Trophoblast cell (in vitro differentiated cells and primary cell): ENCODE data around the gene THRB.
A peak's percentile ranks its signal among the peaks of the same experiment; 100 is the strongest.

Experiments used
- DNase-seq, 2 donors: peaks; one replicate each; pipeline ENCODE4 v3.0.0-alpha.2; 2016
- H2AFZ ChIP-seq: 2 replicates; pipeline ENCODE4 v1.6.1; 2013; ENCODE audit warnings: low read length, moderate library complexity, mild to moderate bottlenecking; ENCODE audit not compliant: insufficient read depth, poor library complexity
- H2AK5ac ChIP-seq: 2 replicates; pipeline ENCODE4 v1.6.1; 2013; ENCODE audit warnings: mild to moderate bottlenecking, low read length
- H2BK120ac ChIP-seq: 2 replicates; pipeline ENCODE4 v1.6.1; 2013; ENCODE audit warnings: low read length, mild to moderate bottlenecking, moderate library complexity; ENCODE audit not compliant: insufficient read depth, poor library complexity
- H2BK12ac ChIP-seq: 2 replicates; pipeline ENCODE4 v1.6.1; 2013; ENCODE audit warnings: mild to moderate bottlenecking, low read length, moderate library complexity
- H2BK5ac ChIP-seq: 2 replicates; pipeline ENCODE4 v1.6.1; 2013; ENCODE audit warnings: low read length, low read depth, moderate library complexity, mild to moderate bottlenecking; ENCODE audit not compliant: poor library complexity
- H3K14ac ChIP-seq: 2 replicates; pipeline ENCODE4 v1.6.1; 2013; ENCODE audit warnings: mild to moderate bottlenecking, low read length
- H3K18ac ChIP-seq: 2 replicates; pipeline ENCODE4 v1.6.1; 2013; ENCODE audit warnings: mild to moderate bottlenecking, low read length
- H3K23ac ChIP-seq: 2 replicates; pipeline ENCODE4 v1.6.1; 2013; ENCODE audit warnings: low read length
- H3K27ac ChIP-seq: 2 replicates; pipeline ENCODE4 v1.5.1; 2013; ENCODE audit warnings: low read depth, mild to moderate bottlenecking, inconsistent platforms, low read length, moderate library complexity
- H3K27me3 ChIP-seq: 2 replicates; pipeline ENCODE4 v1.6.1; 2013; ENCODE audit warnings: inconsistent platforms, mild to moderate bottlenecking, low read length, moderate library complexity; ENCODE audit not compliant: insufficient read depth
- H3K36me3 ChIP-seq, 2 experiments: 1 replicate in 1 of 2; 2 replicates in 1 of 2; pipeline ENCODE4 v1.6.1; 2013; ENCODE audit warnings: low read length in 2 of 2, mild to moderate bottlenecking in 2 of 2, moderate library complexity in 1 of 2; ENCODE audit not compliant: insufficient read depth in 2 of 2, control insufficient read depth in 1 of 2
- H3K4ac ChIP-seq: 2 replicates; pipeline ENCODE4 v1.6.1; 2013; ENCODE audit warnings: low read depth, mild to moderate bottlenecking, low read length, moderate library complexity
- H3K4me1 ChIP-seq, 2 experiments: 1 replicate in 1 of 2; 2 replicates in 1 of 2; pipeline ENCODE4 v1.6.1; 2013; ENCODE audit warnings: low read length in 2 of 2, mild to moderate bottlenecking in 2 of 2, moderate library complexity in 1 of 2; ENCODE audit not compliant: insufficient read depth in 2 of 2, control insufficient read depth in 1 of 2
- H3K4me2 ChIP-seq: 2 replicates; pipeline ENCODE4 v1.6.1; 2013; ENCODE audit warnings: inconsistent platforms, mild to moderate bottlenecking, low read length, moderate library complexity
- H3K4me3 ChIP-seq: 2 replicates; pipeline ENCODE4 v1.5.1; 2013; ENCODE audit warnings: mild to moderate bottlenecking, low read depth, low read length, inconsistent platforms
- H3K79me1 ChIP-seq: one replicate; pipeline ENCODE4 v1.6.1; 2013; ENCODE audit warnings: low read length
- H3K79me2 ChIP-seq: 2 replicates; pipeline ENCODE4 v1.6.1; 2013; ENCODE audit warnings: low read length, mild to moderate bottlenecking; ENCODE audit not compliant: control insufficient read depth, insufficient read depth, poor library complexity
- H3K9ac ChIP-seq: 2 replicates; pipeline ENCODE4 v1.6.1; 2013; ENCODE audit warnings: mild to moderate bottlenecking, low read length
- H3K9me3 ChIP-seq: 2 replicates; pipeline ENCODE4 v1.6.1; 2013; ENCODE audit warnings: low read depth, mild to moderate bottlenecking, control low read depth, inconsistent platforms, low read length; ENCODE audit not compliant: insufficient read depth
- H4K12ac ChIP-seq: 2 replicates; pipeline ENCODE4 v1.6.1; 2013; ENCODE audit warnings: low read depth, mild to moderate bottlenecking, low read length, moderate library complexity
- H4K8ac ChIP-seq: 2 replicates; pipeline ENCODE4 v1.6.1; 2013; ENCODE audit warnings: low read depth, mild to moderate bottlenecking, low read length, moderate library complexity
- H4K91ac ChIP-seq: one replicate; pipeline ENCODE4 v1.6.1; 2013; ENCODE audit warnings: low read depth, mild to moderate bottlenecking, low read length, moderate library complexity
- WGBS: extraction: QIAGEN DNeasy Blood & Tissue Kit; methylation state at CpG from one replicate; pipeline ENCODE4 v1.1.7; 2013; ENCODE audit warnings: missing lambda C conversion rate; ENCODE audit not compliant: insufficient read length, insufficient coverage; ENCODE audit errors: extremely low coverage; 5-methylcytosine and 5-hydroxymethylcytosine counted together

The THRB gene

DNA sequence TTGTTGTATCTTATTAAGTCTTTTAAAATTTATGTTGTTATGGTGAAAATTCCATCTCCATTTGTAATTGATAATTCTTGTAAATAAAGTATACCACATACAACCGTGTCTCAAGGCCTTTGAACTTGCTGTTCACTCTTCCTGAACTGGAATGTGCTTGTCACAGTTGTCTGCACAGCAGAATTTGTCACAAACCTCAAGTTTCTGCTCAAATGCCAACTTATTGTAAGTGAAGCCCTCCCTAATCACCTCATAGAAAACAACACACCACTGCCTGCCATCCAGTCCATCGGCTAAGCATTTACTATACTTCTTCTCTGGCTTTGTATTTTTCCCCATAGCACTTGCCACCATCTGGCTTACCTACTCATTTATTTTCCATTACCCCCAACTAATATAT lies 192.3 kb downstream of the THRB start:
- Histone ChIP-seq H3K4me2 (no peak overlapping the region), H2AK5ac (no peak overlapping the region), H3K9ac (no peak overlapping the region), H3K4ac (no peak overlapping the region), H3K27ac (no peak overlapping the region), H3K36me3 (no peaks in the 10 kb centered on the region), H3K14ac (no peak overlapping the region), H3K18ac (peak overlapping the region; percentile 46), H3K23ac (no peak overlapping the region), H2BK120ac (peak overlapping the region; percentile 63), H3K79me2 (peaks cover 2% of the 10 kb centered on the region), H2BK12ac (no peak overlapping the region), H4K8ac (no peak overlapping the region), H3K4me3 (no peak overlapping the region), H3K27me3 (no peaks in the 10 kb centered on the region), H3K79me1 (peaks cover 6% of the 10 kb centered on the region), H4K12ac (no peak overlapping the region), H2AFZ (no peak overlapping the region), H3K4me1 (peaks cover 2 to 7% of the 10 kb centered on the region in 2 experiments), H3K9me3 (no peaks in the 10 kb centered on the region), H2BK5ac (peak overlapping the region; percentile 33), H4K91ac (peak overlapping the region; percentile 11)
- no peak for DNase-seq
- WGBS, result no CpG with 5 or more reads among the region's 2 CpGs

DNA sequence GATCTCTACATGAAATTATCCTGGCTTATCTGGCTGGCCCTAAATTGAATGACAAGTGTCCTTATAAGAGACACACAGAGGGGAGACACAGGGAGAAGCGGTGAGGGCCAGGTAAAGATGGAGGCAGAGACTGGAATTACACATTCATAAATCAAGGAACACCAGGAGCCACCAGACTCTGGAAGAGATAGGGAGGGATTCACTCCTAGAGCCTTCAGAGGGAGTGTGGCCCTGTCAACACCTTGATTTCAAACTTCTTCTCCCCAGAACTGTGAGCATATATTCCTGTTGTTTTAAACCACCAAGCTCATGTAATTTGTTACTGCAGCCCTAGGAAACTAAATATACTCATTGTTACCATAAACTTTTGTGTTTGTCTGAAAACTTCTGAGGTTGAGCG lies 193.7 kb downstream of the THRB start:
- Histone ChIP-seq H3K27me3 (no peaks in the 10 kb centered on the region), H3K79me1 (peaks cover 6% of the 10 kb centered on the region), H4K12ac (no peak overlapping the region), H2BK12ac (peak overlapping the region; percentile 51), H2BK120ac (no peak overlapping the region), H3K79me2 (peaks cover 2% of the 10 kb centered on the region), H3K4me3 (no peak overlapping the region), H3K4ac (no peak overlapping the region), H2AK5ac (peak overlapping the region; percentile 22), H3K36me3 (no peaks in the 10 kb centered on the region), H3K23ac (no peak overlapping the region), H3K18ac (peak overlapping the region; percentile 9), H2BK5ac (peak overlapping the region; percentile 45), H4K8ac (peak overlapping the region; percentile 2), H3K9ac (no peak overlapping the region), H3K4me2 (no peak overlapping the region), H3K14ac (no peak overlapping the region), H2AFZ (no peak overlapping the region), H3K9me3 (no peaks in the 10 kb centered on the region), H3K27ac (no peak overlapping the region), H4K91ac (peak overlapping the region; percentile 25), H3K4me1 (peaks cover 2 to 8% of the 10 kb centered on the region in 2 experiments)
- no peak for DNase-seq
- no CpG with 5 or more reads among the region's 2 CpGs for WGBS

DNA sequence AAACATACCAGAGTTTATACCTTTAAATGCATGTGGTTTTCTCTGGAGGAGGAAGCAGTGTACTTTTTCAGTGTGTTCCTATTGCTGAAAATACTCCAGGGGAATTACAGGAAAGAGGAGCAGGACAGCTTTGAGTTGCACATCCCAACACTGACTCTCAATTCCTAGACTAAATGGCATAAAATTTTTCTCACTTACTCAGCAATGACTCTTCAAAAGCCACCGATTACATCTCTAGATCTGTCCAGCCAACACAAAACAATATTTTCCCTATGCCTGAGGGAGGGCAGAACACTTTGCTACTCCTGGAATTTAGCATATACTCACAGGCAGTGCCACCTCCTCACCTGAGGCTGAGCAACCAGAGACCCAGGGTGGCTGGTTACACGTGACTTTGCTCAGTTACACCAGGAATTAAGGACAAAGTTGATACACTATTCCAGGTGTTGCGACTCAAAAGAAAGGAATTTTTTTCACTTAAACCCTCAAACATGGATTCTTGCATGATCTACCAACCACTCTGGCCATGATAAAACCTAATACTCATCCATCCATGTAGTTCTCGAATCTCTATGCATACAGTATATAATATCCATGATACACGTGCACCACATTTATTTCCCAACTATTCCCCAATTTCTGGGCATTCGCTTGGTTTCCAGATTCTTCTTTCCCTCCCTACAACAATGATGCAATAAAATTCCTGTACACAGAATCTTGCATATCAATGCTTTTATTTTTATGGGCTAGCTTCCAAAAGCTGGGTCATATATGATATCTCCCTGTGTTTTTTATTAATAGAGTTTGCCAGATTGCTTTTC lies 194.6 kb downstream of the THRB start:
- Histone ChIP-seq H3K4ac (no peak overlapping the region), H3K4me3 (no peak overlapping the region), H2AFZ (no peak overlapping the region), H3K14ac (no peak overlapping the region), H2BK5ac (no peak overlapping the region), H3K27me3 (no peaks in the 10 kb centered on the region), H4K12ac (no peak overlapping the region), H4K91ac (no peak overlapping the region), H2AK5ac (no peak overlapping the region), H3K79me2 (peaks cover 2% of the 10 kb centered on the region), H3K4me2 (no peak overlapping the region), H3K79me1 (peaks cover 6% of the 10 kb centered on the region), H3K23ac (no peak overlapping the region), H4K8ac (no peak overlapping the region), H3K4me1 (peaks cover 2 to 8% of the 10 kb centered on the region in 2 experiments), H3K36me3 (no peaks in the 10 kb centered on the region), H3K9me3 (no peaks in the 10 kb centered on the region), H3K27ac (peak overlapping the region; percentile 89), H3K9ac (no peak overlapping the region), H3K18ac (no peak overlapping the region), H2BK120ac (peak overlapping the region; percentile 50), H2BK12ac (no peak overlapping the region)
- DNase-seq, result peak; percentile 97 to 99
- no CpG with 5 or more reads among the region's 6 CpGs for WGBS

DNA sequence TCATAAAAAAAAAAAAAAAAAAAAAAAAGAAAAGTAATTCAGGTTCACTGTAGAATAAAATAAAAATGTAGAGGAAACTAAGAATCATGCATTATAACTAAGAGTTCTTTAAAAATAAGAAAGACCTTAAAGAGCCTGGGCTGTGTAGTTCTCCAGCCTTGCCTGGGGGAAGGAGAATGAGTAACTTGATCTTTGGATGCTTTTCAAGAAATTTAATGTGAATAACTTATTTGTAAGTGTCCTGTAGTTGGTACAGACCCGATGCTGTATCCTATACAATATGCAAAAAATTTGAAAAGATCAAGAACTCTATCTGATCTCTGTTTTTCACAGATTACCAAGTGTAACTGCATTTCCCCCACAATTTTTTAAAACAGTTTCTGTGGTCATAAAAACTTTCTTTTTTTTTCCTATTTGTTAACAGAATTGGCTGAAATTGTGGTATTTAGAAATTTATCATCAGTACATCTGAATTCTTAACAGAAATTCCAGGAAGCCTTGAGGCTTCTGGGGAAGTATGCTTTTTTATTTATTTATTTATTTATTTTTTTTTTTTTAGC lies 195.3 kb downstream of the THRB start:
- Histone ChIP-seq H3K23ac (no peak overlapping the region), H2BK120ac (no peak overlapping the region), H2BK5ac (no peak overlapping the region), H3K4me1 (peaks cover 2 to 8% of the 10 kb centered on the region in 2 experiments), H3K4me2 (no peak overlapping the region), H3K4me3 (no peak overlapping the region), H3K79me2 (peaks cover 2% of the 10 kb centered on the region), H2AFZ (no peak overlapping the region), H3K14ac (no peak overlapping the region), H4K12ac (no peak overlapping the region), H2AK5ac (no peak overlapping the region), H3K36me3 (no peaks in the 10 kb centered on the region), H4K8ac (no peak overlapping the region), H3K9me3 (no peaks in the 10 kb centered on the region), H3K27me3 (no peaks in the 10 kb centered on the region), H3K18ac (no peak overlapping the region), H3K4ac (no peak overlapping the region), H4K91ac (peak overlapping the region; percentile 22), H3K79me1 (peaks cover 6% of the 10 kb centered on the region), H2BK12ac (no peak overlapping the region), H3K9ac (no peak overlapping the region), H3K27ac (peak overlapping the region; percentile 80)
- no CpG with 5 or more reads among the region's 1 CpG for WGBS
- peak in 1 of 2 donors; percentile 65 for DNase-seq
